Adipose tissue (tissue), 3 donors: Measurements from ENCODE around the gene GNAQ. TPM values are rescaled to one million over a fixed set of nuclear protein-coding genes. Genes with fewer than 3 reads are reported as not detected.
"Not testable (repeated sequence)": the region's sequence is repeated elsewhere in the genome, so short reads cannot be mapped to it uniquely, and the experiment has no call there.

Source experiments
- H3K27ac ChIP-seq: one replicate; pipeline ENCODE4 v1.5.1; 2013; ENCODE audit warnings: low read depth, low read length
- WGBS, 3 donors: extraction: QIAGEN DNeasy Blood & Tissue Kit; methylation state at CpG; one replicate each; pipeline ENCODE4 v1.1.7; 2013; 5-methylcytosine and 5-hydroxymethylcytosine counted together
- polyA plus RNA-seq, 3 donors: library from polyadenylated mRNA; stranded (reverse); fragments of 200-250 nt; gene quantifications; one replicate each; pipeline ENCODE4 v1.2.3, GENCODE V29; 2013
- donor health status: healthy with polysubstance abuse.
- donor health status: Bipolar disorder and iron deficiency.
- donor health status: healthy.

Gene GNAQ
- polyA plus RNA-seq, 3 donors = 6.3 to 24.9 (median 16.8) TPM

DNA sequence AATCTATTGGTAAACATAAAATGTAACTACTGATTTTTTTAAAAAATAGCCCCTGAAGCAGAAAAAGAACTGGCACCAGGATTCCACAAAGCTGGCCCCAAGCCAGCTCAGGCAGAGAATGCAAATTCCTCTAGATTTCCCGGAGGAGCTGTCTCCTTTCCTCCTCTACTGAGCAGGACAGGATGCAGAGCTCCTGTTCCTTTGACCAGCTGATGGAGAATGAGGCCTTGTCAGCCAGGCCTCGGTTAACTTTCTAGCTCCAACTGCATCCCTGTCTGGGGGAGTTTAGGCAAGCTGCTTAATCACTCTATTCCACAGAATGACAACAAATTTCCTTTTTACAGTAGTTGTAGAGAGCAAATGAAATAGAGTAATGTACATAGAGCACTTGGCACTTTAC lies 155.5 kb downstream of the GNAQ start:
- H3K27ac ChIP-seq = no peak overlapping the region
- WGBS, 3 donors = 27 to 33% (median 31%) methylated on average over 2 of the region's 2 CpGs

DNA sequence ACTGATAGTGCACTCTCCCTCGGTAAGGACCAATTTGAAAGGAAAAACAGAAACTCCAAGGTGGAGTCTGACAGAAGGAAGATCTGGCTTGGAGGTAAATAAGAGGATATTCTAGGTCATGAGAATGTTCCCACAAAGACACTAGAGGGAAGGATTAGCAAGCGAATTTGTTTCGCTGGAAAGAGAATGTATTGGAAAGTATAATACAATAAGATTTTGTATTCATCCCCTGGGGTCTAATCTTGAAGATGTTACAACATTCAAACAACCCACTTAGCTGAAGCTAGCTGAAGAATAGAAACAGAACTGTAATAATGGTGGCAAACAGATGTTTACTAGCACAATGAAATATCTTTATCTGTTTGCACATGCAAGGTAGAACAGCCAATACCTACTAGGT lies 158.7 kb downstream of the GNAQ start:
- WGBS, 3 donors = 58 to 81% (median 77%) methylated on average over 3 of the region's 3 CpGs
- H3K27ac ChIP-seq = no peak overlapping the region

DNA sequence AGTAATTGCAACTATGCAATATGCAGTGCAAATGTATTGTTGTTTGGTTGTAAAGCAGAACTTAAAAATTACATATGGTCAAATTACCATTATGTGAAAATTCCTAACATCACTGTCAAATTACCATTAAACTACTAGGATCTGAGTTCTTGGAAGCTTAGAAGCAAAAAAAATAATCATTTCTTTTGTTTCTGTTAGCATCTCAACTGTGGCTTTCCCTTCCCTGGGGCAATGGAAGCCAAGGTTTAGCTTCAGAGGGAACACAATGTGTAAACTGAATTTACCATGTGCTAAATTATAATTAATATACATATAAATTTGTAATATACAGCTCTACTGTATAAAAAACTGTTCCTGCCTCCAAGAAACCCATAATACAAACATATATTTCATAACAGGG lies 159.4 kb downstream of the GNAQ start:
- no peak overlapping the region for H3K27ac ChIP-seq

DNA sequence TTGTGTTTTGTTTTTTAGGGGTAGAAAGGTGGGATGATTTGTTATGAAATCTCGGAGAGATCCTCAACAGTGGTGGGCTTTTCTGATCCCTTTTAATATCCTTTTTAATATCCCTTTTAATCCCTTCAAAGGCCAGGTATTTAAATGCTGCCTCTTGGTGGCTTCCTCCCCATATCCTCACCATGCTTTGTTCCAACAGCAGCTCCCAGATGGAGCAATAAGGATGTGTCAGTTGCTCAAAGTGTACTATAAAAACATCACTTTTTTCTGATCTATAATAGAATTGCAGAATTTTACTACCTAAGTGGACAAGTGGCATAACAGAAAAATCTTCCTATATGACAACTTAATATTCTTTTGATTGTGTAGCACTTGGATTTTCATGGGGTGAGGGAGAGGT lies 160.1 kb downstream of the GNAQ start:
- 90 to 100% (median 96%) methylated on average over 1 of the region's 1 CpG for WGBS, 3 donors
- no peak overlapping the region for H3K27ac ChIP-seq

DNA sequence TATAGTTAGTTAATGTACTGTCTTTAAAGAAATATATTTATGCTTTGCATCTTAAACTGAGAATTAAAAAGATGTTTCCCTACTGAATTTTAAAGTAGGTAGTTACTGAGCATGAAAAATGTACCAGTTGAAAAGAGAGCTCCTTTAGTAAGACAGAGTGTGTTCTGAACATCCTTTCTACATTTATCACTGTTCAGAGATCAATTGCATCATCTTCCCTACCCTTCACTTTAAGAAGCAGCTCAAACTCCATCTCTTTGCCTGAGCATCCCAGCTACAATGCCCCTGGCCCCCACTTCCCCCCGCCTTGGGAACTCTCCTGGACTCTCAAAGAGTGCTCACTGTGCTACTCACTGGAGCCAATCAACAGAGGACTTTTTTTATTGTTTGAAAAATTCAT lies 164.7 kb downstream of the GNAQ start:
- 85 to 100% (median 100%) methylated on average over 1 of the region's 1 CpG for WGBS, 3 donors
- H3K27ac ChIP-seq = no peak overlapping the region

DNA sequence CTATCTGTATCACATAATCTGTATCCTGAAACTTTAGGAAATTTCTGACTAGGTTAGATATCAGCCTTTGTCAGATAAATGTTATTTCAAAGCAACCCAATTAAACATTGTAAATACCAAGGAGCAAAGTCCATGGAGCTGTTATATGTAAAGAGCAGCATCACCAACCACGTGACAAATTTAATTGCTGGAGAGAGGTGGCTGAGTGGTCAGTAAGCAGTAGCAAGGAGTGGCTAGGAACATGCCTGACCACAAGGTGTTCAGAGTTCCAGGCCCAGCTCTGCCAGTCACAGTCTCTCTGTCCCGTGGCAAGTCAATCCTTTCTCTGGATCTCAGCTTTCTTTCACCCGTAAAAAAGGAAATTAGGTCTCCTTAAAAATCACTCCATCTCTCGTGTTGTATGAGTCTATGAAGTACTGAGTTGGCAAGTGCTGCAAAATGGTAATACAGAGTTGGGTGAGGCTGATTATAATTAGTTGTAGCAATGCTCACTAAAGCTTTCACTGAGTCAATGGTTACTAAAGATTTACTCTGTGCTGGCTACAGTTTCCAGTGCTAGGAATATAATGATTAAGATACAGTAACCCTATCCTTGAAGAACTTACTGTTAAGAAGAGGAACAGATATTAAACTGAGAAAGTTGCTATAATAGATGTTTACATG lies 166.1 kb downstream of the GNAQ start:
- H3K27ac ChIP-seq = no peak overlapping the region
- WGBS, 3 donors = 68 to 80% (median 69%) methylated on average over 4 of the region's 4 CpGs

DNA sequence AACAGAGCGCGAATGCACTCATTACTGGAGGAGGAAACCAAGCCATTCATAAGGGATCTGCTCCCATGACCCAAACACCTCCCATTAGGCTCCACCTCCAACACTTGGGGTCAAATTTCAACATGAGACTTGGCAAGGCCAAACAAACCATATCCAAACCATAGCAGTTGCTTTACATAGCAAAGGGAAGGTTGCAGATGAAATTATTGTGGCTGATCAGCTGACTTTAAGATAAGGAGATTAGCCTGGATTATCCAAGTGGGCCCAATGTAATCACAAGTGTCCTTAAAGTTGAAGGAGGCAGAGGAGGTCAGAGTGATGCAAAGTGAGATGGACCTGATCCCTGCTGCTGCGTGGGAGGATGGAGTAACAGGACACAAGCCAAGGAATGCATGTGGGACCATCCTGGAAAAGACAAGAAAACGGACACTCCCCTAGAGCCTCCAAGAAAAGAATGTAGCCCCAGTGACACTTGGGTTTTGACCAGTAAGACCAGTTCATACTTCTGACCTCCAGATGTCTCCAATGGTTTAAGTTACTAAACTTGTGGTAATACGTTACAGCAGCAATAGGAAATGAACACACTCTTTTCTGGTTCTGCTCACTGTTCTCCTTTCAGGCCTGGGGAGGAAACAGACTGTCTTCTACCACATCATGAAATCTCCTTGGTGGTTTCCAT lies 167.3 kb downstream of the GNAQ start:
- 36 to 88% (median 45%) methylated on average over 5 of the region's 5 CpGs for WGBS, 3 donors
- no peak overlapping the region for H3K27ac ChIP-seq

DNA sequence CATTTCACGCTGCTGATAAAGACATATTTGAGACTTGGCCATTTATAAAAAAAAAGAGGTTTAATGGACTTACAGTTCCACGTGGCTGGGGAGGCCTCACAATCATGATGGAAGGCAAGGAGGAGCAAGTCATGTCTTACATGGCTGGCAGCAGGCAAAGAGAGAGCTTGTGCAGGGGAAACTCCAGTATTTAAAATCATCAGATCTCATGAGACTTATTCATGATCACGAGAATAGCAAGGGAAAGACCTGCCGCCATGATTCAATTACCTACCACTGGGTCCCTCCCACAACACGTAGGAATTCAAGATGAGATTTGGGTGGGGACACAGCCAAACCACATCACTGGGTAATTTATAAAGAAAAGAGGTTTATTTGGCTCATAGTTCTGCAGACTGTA lies 168.0 kb downstream of the GNAQ start:
- WGBS, 3 donors = 93 to 99% (median 93%) methylated on average over 5 of the region's 5 CpGs

DNA sequence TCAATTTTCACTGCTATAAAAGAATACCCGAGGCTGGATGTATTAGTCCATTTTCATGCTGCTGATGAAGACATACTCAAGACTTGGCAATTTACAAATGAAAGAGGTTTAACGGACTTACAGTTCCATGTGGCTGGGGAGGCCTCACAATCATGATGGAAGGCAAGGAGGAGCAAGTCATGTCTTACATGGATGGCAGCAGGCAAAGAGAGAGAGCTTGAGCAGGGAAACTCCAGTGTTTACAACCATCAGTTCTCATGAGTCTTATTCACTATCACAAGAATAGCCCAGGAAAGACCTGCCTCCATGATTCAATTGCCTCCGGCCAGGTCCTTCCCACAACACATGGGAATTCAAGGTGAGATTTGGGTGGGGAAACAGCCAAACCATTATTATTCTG lies 170.7 kb downstream of the GNAQ start:
- WGBS, 3 donors = 93 to 98% (median 94%) methylated on average over 3 of the region's 3 CpGs
- H3K27ac ChIP-seq = not testable (repeated sequence)

More for the DNA sequence above, 168.0 kb downstream of the GNAQ start:
- not testable (repeated sequence) for H3K27ac ChIP-seq

DNA sequence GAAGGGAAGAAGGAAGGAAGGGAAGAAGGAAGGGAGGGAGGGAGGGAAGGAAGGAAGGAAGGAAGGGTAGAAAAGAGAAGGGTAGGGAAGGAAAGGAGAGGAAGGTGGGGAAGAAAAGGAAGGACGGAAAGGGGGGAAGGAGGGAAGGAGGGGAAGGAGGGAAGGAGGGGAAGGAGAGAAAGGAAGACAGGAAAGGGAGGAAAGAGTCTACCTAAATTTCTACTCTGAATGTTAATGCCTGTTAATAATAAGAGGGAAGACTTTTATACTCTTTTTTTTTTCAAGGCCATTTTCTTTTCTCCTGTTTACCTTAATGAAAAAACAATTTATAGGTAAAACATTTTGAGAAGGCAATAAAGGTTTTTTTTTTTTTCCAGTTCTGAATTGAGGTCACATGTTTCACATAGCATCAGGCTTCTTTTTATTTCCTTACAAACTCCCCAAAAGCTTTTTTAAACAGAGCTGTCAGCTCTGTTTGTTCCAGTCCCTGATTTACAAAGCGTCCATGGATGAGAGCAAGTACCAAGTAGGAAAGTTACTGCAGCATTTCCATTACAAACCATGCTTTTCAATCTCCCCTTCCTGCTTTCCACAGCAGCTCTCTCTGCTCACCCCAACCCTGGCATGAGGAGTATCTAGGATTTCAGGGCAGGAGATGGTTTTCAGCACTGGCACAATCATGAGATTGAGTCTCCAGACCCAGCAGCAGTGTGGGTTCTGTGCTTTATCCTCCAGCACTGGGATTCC lies 173.9 kb downstream of the GNAQ start:
- no peak overlapping the region for H3K27ac ChIP-seq
- 86 to 93% (median 90%) methylated on average over 2 of the region's 2 CpGs for WGBS, 3 donors

DNA sequence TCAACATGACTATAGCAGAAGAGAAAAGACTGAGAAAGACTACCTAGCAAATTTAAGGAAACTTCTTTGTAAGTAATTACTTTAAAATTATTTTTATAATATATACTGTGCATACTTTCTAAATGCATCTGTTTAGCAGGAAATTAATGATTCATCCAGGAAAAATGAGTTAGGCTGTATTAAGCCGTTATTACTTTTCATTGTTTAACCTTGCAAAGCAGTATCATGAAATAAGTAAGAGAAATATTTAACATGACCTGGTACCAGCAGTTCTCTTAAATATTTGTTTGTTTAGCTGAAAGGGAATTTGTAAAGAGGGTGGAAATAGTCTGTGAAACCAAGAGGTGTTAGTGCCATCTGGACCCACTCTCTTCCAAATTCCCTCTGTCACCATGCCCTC lies 175.0 kb downstream of the GNAQ start:
- no peak overlapping the region for H3K27ac ChIP-seq
- 48 to 59% (median 55%) methylated on average over 1 of the region's 1 CpG for WGBS, 3 donors

DNA sequence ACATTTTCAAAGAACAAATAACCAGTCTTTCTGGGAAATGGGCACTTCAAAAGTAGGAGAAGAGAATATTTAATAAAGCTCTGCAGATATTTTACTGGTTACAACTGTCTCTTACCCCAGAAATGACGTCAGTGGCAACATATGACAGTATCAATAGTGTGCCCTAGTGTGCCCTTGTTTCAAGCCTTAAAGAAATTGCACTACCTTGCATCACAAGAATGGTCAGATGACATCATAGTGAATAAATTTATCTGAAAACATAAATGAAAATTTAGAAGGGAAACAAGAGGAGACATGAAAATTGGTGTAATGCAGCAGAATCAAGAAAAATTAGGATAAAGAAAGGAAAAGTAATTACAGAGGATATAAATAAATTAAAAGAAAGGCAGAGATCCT lies 176.7 kb downstream of the GNAQ start:
- 78 to 81% (median 79%) methylated on average over 1 of the region's 1 CpG for WGBS, 3 donors
- H3K27ac ChIP-seq = no peak overlapping the region

DNA sequence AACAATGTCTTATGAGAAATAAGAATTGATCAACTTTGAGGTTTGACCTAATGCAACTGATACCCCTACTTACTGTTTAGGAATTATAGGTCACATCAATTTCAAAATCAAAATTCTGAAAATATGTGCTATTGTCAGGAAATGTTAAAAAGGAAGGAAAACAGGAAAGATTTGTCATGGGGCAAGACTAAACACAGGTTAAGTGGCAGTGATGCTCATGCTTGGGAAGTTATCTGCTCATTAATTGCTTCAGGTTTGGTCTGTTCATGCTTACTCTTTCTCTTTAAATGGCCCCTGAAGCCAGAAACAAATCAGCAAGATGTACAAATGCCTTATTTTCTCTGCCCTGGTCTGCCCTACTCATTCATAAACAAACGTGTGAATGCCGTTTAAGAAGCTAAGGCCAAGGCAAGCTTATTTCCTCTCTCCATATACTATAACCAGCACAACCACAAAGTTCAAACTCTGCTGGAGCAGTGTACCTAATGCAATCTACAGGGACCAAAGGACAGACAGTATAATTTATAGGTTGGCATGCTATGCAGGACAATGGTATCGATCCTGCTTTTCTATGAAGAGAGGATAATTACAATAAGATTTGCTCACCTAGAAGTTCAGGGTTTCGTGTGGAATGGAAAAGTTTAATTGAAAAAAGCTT lies 177.2 kb downstream of the GNAQ start:
- no peak overlapping the region for H3K27ac ChIP-seq
- WGBS, 3 donors = 55 to 81% (median 61%) methylated on average over 4 of the region's 4 CpGs

DNA sequence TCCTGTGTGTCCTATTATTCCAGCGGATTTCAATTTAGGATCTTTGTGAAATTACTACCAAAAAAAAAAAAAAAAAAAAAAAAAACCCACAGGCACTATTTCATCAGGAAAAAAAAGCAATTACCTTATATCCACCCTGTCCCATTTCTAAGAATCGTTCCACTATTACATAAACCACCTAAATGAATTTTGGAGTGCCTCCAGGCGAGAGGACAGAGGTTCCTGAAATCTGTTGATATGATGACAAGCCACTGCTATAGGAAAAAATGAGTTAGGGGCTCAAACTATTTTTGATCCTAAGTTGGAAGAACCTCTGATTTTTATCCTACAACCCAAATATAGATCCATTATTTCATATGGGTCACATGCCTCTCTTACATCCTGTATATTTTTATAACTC lies 177.9 kb downstream of the GNAQ start:
- WGBS, 3 donors = 65 to 88% (median 72%) methylated on average over 3 of the region's 3 CpGs
- no peak overlapping the region for H3K27ac ChIP-seq

DNA sequence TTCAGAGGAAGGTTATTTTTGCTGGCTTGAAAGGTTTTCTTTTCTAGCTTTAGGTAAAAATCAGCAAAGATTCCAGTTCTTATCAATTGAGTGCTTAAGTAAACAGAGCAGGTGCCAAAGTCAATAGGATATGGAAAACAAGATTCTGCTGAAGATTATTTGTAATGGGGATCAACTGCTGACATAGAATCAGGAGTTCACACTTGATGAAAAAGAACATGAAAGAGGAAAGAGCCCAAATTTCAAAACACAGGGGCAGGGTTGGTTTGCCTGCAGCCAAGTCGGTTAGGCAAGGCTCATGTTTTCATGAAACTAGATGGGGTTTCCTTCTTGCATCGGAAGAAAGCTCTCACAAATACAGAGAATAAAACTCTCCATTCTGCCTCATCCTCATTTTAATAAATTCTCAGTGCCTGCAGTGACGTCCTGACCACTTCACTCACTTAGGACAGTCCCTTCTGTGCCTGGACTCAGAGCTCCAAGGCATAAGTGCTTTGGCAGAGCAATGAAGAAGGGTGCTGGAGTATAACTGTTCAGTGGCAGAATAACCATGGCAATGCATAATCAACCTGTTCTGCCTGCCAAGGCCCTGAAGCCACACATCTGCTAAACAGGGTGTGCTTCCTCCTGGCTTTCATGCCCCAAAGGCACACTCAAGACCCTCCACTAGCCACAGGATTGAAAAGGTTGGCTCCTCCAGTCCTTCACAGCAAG lies 179.6 kb downstream of the GNAQ start:
- WGBS, 3 donors = 33 to 51% (median 44%) methylated on average over 3 of the region's 3 CpGs

DNA sequence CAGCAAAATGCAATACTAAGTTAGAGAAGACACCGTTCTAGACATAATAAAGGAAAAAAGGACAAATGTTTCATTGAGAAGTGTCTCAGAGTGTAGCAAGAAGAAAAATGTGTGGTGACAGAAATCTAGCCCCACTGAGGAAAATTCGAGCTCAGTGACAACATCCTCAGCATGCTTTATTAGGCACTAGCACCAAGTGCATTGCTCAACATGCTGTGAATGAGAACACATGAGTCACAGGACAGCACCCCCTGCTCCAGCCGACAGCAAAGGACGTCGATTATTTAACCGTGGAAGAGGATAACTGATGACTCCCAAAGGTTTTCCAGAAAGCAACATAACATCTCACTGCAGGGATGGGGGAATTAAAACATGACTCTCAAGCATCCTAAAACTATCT lies 182.7 kb downstream of the GNAQ start:
- WGBS, 3 donors = 25 to 74% (median 25%) methylated on average over 6 of the region's 6 CpGs
- no peak overlapping the region for H3K27ac ChIP-seq

More for the DNA sequence above, 179.6 kb downstream of the GNAQ start:
- no peak overlapping the region for H3K27ac ChIP-seq

DNA sequence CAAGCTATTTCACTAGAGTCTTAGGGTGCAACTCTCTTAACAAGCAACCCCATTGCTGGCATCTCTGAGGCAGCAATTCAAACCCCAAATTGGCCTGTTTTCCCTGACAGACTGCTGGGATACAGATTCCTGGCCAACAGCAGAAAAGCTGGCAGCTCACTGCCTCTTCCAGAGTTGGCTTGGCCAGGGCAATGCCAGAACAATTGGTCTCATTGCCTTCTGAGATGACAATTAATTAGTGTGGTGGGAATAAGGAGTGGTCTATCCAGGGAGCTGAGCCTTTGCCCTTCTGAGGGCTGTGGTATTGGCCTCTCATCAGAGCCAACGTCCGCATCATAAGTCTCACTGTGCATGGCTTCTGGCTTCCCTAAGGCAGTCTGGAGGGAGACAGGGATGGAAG lies 183.2 kb downstream of the GNAQ start:
- H3K27ac ChIP-seq = peak overlapping the region; percentile 55
- WGBS, 3 donors = 62 to 69% (median 64%) methylated on average over 2 of the region's 2 CpGs

DNA sequence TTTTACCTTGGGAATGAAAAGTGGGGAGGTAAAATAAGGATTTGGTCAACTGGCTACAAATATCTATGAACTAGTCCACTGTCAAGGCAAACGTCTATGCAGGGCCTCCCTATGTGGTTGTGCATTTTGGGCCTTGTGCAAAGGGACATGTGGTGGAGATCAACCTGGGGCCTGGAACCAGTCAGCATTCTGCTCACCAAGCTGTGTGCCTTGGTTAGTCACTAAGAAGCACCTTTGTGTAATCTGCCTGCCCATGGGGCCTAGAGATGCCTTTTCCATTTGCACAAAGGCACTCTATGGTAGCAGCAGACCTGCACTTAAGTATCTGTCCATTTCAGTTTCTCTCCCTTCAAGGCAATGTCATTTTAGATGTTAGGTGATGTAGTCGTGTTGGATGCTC lies 184.0 kb downstream of the GNAQ start:
- 59 to 73% (median 60%) methylated on average over 2 of the region's 2 CpGs for whole genome bisulfite sequencing, 3 donors
- H3K27ac ChIP-seq = peak overlapping the region; percentile 55
